ENCODE measurements around the gene KCNJ6.
"Not testable (repeated sequence)": the region's sequence is repeated elsewhere in the genome, so short reads cannot be mapped to it uniquely, and the experiment has no call there.

The KCNJ6 gene

GRCh38 chr21:37682966-37683365 is 233.3 kb downstream of the KCNJ6 start:
- no peak for DNase-seq (ENCODE audit: low read depth, low spot score)

DNA sequence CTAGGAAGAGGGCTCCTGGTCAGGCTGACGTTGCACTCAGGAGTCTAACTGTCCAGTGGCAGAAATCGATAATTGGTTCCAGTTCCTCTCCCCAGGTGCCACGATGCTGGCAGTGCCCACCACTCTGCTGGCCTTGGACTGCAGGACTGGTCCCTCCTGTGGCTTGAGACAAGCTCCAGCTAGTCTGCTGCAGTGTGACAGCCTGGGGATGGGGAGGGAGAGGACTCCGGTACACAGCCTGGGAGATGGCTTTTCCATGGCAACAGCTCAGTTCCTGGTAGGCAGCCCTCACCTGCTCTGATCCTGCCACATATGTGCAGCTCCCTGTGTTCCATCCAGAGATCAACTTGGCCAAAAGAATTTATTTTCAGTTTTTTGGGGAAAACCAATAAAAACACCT is 239.3 kb downstream of the KCNJ6 start:
- no peak for DNase-seq (ENCODE audit: low read depth, low spot score)

GRCh38 chr21:37675202-37675801 is 241.0 kb downstream of the KCNJ6 start:
- peak; percentile 28 for DNase-seq (ENCODE audit: low read depth, low spot score)

- no peak for DNase-seq (ENCODE audit: low read depth, low spot score)
These were observed 242.3 kb downstream of the KCNJ6 start for GRCh38 chr21:37673801-37674575.

DNA sequence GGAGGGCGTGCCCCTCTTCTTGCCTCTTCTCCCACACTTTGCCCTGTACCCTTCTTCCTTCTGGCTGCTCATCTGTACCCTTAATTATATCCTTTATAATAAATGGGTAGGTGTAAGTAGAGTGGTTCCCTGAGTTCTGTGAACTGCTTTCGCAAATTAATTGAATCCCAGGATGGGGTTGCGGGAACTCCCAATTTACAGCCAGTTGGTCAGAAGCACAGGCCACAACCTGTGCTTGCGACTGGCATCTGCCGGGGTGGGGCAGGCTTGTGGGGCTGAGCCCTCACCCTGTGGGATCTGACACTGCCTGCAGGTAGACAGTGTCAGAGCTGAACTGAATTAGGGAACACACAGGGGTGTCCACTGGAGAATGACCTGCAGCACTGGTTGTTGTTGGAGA is 244.9 kb downstream of the KCNJ6 start:
- no peak for DNase-seq (ENCODE audit: low read depth, low spot score)

DNA sequence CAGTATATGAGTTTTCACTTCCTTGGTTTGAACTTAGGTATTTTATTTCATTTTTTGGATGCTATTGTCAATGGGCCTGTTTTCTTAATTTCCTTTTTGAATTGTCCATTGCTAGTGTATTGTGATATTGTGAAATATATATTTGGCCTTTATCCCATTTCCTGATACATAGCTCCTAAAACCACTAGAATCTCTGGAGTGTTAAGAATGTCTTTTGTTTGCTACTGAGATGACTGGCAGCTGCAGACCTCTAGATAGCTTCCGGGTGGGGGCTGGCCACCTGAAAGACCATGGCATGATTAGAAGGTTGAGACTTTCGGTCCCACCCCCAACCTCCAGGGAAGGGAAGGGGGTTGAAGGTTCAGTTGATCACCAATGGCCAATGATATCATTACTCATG is 245.4 kb downstream of the KCNJ6 start:
- DNase-seq (ENCODE audit: low read depth, low spot score): no peak

DNA sequence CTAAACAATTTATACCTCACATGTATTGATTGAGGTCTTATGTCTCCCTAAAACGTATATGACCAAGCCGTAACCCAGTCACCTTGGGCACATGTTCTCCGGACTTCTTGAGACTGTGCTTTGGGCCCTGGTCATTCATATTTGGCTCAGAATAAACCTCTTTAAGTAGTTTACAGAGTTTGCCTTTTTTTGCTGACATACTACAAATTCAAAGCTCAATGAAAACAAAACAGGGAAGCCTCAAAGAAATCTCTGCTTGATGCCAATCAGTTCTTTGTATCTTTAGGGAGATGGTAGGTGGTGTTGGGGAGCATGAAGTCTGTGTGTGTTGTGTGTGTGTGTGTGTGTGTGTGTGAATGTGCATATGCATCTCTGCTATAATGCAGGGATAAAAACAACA is 247.0 kb downstream of the KCNJ6 start:
- DNase-seq (ENCODE audit: low read depth, low spot score): no peak

DNA sequence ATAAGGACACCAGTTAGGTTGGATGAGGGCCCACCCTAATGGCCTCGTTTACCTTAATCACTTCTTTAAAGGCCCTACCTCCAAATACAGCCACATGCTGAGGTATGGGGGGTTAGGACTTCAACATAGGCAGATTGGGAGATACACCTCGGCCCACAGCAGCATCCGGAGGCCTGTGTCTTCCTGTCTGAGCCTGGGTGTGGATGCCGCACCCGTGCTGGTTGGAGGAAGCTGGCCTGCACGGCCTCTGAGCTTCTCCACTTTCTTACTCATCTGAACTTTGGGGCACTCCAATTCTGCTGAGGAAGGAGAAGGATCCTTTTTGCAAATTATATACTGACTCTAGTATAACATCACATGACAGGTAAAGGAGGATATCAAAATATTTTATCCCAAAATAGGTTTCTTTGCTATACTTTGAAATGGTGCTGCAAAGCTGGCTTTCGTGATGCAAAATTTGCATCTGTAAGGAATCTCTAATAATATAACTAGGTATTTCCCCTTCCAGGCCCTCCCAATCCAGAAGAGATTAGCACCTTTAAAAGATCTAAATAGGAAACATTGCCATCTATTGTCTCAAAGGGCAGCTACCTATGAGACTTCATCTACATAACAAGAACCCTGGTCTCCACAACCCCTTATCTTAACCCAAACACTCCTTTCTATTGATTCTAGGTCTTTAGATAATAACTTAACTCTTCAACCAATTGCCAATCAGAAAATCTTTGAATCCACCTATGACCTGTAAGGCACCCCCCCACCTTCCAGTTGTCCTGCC is 247.6 kb downstream of the KCNJ6 start:
- DNase-seq (ENCODE audit: low read depth, low spot score): no peak

DNA sequence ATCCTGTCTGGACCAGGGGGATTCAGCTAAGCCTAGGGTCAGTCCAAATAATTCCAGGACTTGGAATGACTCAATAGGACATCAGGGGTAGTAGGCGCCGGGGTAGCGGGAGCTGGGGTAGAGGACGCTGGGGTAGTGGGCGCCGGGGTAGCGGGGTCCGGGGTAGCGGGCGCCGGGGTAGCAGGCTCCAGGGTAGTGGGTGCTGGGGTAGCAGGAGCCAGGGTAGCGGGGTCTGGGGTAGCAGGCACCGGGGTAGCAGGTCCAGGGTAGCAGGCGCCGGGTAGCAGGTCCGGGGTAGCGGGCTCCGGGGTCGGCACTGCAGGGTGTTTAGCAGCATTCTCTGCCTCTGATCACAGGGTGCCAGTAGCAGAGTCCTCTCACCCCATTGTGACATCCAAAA is 248.9 kb downstream of the KCNJ6 start:
- DNase-seq (ENCODE audit: low read depth, low spot score): no peak

DNA sequence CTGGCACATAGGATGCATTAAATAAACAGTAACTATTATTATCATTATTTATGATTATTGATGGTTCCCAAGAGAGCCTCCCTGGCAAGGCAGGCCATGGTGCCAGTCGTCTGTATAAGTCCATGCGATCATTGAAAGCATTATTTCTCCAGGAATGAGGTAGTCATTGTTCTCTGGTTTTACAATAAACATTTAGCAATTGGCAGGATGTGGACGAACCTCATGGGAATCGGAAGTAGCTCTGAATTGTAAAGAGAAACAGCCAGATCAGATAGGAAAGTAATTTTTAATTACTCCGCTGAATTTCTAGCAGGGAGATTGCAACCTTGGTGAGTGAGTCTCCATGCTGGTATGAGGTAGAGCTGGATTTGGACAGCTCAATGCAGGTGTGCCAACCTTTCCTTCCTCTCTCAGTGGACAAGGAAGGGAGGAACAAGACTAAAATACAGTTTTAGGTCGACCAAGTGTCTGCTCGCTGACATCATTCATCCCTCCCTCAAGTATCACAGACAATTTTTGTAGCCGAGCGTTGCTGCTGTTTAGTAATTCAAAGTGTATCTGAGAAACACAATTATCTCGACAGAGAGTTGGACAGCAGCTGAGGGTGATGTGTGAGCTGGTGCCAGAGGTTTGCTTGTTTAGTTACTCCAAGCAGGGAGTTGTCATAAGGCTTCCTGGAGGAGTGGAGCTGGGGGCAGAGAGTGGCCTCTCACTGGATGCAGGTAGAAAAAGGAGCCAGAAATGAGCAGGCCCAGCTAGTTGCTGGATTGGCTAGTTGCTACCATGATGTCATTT is 250.8 kb downstream of the KCNJ6 start:
- DNase-seq (ENCODE audit: low read depth, low spot score): no peak

GRCh38 chr21:37662227-37662626 is 254.0 kb downstream of the KCNJ6 start:
- not testable (repeated sequence) for DNase-seq (ENCODE audit: low read depth, low spot score)

DNA sequence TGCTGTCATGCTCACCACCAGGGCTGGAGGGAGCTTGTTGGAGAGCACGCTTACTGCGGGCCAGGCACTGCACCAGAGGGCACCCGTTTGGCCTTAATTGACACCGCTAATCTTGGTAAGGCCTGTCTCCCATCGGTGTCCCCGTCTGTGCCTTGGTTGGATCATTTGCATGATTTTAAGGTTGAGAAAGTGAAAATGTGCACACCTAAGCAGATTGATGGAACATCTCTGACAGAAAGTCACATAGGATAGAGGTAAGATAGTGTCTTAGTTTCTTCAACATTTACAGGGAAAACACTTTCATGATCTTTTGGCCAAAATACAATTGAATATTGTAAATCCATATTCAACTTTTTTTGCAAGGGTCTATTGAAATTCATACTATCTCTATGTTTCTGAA is 255.5 kb downstream of the KCNJ6 start:
- DNase-seq (ENCODE audit: low read depth, low spot score): no peak

DNA sequence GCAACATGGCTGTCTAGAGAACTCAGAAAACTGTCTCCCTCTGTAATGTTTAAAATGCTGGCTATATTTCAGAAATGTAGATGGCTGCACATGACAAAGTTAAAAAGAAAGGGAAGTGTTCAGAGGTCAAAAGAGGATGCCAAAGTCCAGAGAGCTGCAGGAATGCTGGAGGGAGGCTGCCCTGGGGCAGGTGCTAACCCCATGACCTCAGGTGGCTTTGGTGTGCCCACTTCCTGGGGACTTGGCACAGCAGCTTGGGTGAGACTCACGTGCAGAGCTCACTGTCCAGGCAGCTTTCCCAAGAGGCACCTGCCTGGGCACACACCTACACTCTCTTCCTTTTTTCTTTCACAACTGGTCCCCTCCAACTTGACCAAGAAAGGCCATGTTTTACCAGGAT is 256.4 kb downstream of the KCNJ6 start:
- DNase-seq (ENCODE audit: low read depth, low spot score): no peak

- no peak for DNase-seq (ENCODE audit: low read depth, low spot score)
These were observed 257.3 kb downstream of the KCNJ6 start for GRCh38 chr21:37658817-37659458.

- DNase-seq (ENCODE audit: low read depth, low spot score): no peak
These were observed 258.0 kb downstream of the KCNJ6 start for GRCh38 chr21:37658121-37658816.

DNA sequence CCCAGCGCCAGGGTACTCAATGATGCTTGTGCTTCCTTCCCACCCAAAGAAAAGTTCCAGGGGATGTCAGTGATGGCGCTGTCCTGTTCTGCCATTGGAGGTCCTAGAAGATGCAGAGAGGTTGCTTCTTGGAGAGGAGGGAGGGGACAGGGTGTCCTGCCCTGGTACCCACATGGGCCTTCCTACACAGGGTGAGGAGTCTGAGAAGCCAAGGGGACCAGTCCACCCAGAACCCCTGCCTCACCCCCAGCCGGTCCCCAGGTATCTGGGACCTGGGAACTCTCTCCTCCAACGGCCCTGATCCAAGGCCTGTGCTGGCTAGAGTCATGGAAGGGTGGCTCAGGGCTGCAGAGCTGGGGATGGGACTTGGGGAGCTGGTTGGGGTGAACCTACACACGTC is 259.4 kb downstream of the KCNJ6 start:
- DNase-seq (ENCODE audit: low read depth, low spot score): no peak

GRCh38 chr21:37655611-37656300 is 260.5 kb downstream of the KCNJ6 start:
- DNase-seq (ENCODE audit: low read depth, low spot score): no peak

DNA sequence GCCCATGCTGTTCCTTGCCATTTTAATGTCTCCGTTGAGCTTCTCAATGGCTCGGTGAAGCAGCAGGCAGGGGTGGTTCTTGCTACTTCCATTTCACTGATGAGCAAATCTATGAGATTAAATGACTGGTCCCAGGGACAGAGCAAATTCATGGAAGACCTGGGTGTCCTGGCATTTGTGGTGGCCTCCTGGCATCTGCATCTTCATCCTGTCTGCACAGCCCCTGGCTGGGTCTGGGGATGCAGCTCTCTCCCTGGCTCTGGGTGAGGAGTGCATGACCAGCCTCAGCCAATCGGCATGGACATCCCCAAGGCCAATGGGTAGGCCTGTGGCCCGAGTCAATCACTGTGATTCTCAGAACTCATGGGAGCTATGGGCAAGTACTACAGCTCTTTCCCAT is 261.7 kb downstream of the KCNJ6 start:
- DNase-seq (ENCODE audit: low read depth, low spot score): no peak

- no peak for DNase-seq (ENCODE audit: low read depth, low spot score)
These were observed 263.1 kb downstream of the KCNJ6 start for GRCh38 chr21:37653201-37653600.

GRCh38 chr21:37647781-37648180 is 268.5 kb downstream of the KCNJ6 start:
- DNase-seq (ENCODE audit: low read depth, low spot score): no peak
